Measurements from ENCODE around the gene GTF2H2. TPM values are rescaled to one million over a fixed set of nuclear protein-coding genes. Genes with fewer than 3 reads are reported as not detected.
"Not testable (repeated sequence)": the region's sequence is repeated elsewhere in the genome, so short reads cannot be mapped to it uniquely, and the experiment has no call there.

GTF2H2 gene
- total RNA-seq, 2 donors from 2014 or later = 6.5 to 9.1 TPM

DNA sequence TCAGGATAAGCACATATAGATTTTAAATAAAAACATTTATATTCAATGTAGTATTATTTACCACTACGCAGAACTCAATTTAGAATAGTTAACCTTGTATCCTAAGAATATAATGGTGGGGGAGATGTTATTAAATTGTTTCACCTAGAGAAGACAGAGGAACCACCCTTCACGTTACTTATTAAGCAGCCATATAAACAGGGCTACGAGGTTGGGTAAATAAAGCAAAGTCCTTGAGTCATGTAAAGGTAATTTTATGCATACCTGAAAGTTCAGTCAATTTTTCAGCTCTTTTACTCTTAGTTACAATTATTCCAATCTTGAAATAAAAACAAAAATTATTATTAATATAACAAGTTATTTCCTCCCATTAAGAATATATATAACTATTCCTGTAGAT lies 8.1 kb downstream of the GTF2H2 start:
- H3K36me3 ChIP-seq; H3K27ac ChIP-seq; intact Hi-C loops (cut with DNase I); DNase-seq (ENCODE audit: low spot score); H3K27me3 ChIP-seq (replicated peaks; ENCODE audit: insufficient read depth); H3K4me1 ChIP-seq (replicated peaks); H3K4me3 ChIP-seq; H3K9me3 ChIP-seq: not testable (repeated sequence)
- WGBS = no CpG with 5 or more reads among the region's 3 CpGs

DNA sequence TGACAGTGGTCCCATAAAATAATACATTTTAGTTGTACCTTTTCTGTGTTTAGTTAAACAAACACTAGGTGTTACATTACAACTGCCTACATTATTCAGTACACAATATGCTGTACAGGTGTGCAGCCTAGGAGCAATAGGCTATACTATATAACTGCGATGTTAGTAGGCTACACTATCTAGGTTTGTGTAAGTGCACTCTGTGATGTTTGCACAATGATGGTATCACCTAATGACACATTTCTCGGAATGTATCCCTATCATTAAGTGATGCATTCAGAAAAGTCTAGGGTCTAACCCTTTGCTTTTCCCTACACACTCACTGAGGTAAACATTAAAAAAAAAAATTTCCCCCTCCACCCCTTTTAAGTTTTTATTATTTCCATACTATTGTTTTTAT lies 22.7 kb downstream of the GTF2H2 start:
- H3K27ac ChIP-seq; H3K9me3 ChIP-seq; H3K27me3 ChIP-seq (replicated peaks; ENCODE audit: insufficient read depth); H3K36me3 ChIP-seq; H3K4me1 ChIP-seq (replicated peaks); H3K4me3 ChIP-seq; DNase-seq (ENCODE audit: low spot score); intact Hi-C loops (cut with DNase I): not testable (repeated sequence)
- WGBS = no CpG with 5 or more reads among the region's 2 CpGs

DNA sequence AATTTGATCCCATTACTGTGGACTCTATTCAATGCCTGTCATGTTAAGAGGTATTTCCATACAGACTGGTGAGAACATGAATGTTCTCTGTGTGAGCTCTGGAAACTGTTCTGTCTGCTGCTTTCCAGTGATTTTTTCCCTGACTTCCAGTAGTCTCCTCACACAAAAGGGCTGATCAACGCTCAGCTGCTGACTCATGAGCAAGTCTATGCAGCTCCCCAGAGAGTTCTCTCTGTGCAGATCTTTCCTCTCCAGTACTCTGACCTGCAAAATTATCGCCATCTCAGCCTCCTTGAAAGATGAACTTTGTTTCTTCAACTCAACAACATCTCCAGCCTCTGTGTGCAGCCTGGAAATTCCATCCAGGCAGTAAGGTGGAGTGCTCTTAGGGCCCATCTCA lies 23.3 kb downstream of the GTF2H2 start:
- H3K36me3 ChIP-seq; H3K9me3 ChIP-seq; H3K27ac ChIP-seq; H3K4me1 ChIP-seq (replicated peaks); H3K27me3 ChIP-seq (replicated peaks; ENCODE audit: insufficient read depth); H3K4me3 ChIP-seq; DNase-seq (ENCODE audit: low spot score); intact Hi-C loops (cut with DNase I): not testable (repeated sequence)
- no CpG with 5 or more reads among the region's 2 CpGs for WGBS

DNA sequence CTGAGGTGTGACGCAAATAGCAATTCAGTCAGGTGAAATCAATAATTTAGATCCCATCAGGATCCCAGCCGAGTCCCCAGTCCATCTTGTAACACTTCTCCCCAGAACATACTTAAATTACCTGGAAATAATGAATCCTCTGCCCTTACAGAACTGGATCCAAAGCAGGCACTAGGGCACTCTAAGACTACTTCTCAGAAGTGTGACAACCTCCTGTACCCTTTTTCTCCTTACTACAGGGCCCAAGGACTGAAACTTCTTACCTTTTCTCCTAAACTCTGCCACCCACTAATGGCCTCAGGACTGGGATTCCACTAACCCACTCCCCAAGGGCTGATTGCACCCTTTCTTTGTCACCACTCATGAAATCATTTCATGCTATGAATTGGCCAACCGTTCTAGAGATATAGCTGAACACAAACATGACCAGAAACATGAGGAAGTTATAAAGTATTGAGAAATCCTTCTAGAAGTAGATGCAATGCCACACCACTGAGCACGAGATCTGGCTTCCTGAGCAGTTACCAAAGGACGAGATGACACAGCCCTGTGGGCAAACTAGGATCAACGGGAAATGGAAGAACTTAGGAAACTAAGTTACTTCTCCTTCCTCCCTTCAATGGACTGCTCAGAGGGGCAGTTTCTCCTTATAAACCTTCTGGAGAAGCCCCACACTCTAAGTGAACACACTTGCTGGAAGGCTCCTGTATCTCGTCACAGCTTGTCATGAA lies 36.3 kb downstream of the GTF2H2 start:
- H3K4me3 ChIP-seq; H3K27me3 ChIP-seq (replicated peaks; ENCODE audit: insufficient read depth); intact Hi-C loops (cut with DNase I); H3K9me3 ChIP-seq; H3K4me1 ChIP-seq (replicated peaks); H3K36me3 ChIP-seq; H3K27ac ChIP-seq; DNase-seq (ENCODE audit: low spot score): not testable (repeated sequence)
- WGBS = no CpG with 5 or more reads among the region's 7 CpGs

DNA sequence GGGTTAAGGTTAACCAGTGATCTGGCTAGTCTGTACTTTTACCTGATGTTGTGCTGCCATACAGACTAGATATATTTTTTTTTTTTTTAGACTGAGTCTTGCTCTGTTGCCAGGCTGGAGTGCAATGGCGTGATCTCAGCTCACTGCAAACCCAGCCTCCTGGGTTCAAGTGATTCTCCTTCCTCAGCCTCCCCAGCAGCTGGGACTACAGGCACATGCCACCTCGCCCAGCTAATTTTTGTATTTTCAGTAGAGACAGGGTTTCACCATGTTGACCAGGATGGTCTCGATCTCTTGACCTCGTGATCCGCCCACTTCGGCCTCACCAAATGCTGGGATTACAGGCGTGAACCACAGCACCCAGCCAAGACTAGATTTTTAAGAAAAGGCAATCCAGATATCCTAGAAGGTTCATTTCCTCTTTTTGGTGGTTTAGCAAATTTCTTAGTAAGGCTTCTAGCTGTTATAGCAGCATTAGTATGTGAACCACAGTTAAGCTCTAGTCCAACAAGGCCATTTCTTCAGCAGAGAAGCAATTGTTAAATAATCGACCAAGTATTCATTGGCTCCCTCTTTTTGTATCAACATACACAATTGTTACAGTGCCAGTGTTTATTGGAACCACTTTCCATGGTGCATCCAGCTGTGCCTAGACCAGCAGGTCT lies 42.1 kb downstream of the GTF2H2 start, which contains the start of gene NAIP:
TSS of gene NAIP (minus strand) at position 51 of the 665 bp plus-strand sequence. CDS start 12,424 bp downstream, outside the sequence.
- H3K9me3 ChIP-seq; H3K4me3 ChIP-seq; DNase-seq (ENCODE audit: low spot score); intact Hi-C loops (cut with DNase I); H3K27me3 ChIP-seq (replicated peaks; ENCODE audit: insufficient read depth); H3K36me3 ChIP-seq; H3K27ac ChIP-seq; H3K4me1 ChIP-seq (replicated peaks): not testable (repeated sequence)
- WGBS = no CpG with 5 or more reads among the region's 8 CpGs

DNA sequence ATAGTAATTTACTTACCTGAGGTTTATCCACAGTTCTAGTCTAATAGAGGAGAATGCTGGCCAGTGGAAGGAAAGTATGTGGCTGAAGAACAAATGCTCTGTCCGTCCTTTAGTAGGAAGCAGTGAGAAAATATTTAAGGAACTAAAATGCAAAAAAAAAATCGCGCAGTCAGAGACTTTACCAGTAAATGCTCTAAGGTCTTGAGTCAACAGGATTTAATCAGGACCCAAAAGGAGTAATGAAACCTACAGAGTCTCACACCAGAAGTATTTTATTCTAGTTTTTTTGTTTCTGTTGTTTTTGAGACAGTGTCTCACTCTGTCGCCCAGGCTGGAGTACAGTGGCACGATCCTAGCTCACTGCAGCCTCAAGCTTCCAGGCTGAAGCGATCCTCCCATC lies 46.8 kb downstream of the GTF2H2 start:
- intact Hi-C loops (cut with DNase I); H3K4me1 ChIP-seq (replicated peaks); H3K27me3 ChIP-seq (replicated peaks; ENCODE audit: insufficient read depth); H3K9me3 ChIP-seq; H3K36me3 ChIP-seq; DNase-seq (ENCODE audit: low spot score); H3K27ac ChIP-seq; H3K4me3 ChIP-seq: not testable (repeated sequence)
- no CpG with 5 or more reads among the region's 6 CpGs for WGBS

DNA sequence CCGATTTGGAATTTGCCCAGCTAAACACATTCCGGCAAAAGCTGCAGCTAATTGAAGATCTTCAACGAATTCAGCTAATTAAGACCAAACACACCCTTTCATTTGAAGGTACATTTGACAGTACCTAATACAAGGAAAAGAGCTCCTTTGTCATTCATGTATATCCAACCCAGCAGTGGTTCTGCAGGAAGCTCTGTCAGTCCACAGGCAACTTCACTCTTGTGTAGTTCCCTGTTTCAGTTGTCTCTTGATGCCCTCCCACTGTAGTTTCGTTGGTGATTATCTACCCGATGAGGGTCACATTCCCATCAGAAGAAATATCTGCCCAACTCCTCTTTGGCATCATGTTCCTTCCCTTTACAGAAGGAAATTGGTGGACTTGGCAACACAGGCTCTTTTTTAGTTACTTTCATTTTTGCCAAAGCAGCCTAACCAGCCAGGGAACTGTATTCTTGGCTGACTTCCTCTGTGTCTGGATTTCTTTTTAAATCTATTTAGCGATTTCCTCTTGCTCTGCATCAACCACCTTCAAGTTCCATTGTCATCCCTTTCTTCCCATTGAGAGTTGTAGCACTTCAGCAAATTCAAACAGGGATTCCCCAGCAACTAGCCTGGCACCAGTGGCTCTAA lies 49.0 kb downstream of the GTF2H2 start:
- H3K4me1 ChIP-seq (replicated peaks); DNase-seq (ENCODE audit: low spot score); H3K27me3 ChIP-seq (replicated peaks; ENCODE audit: insufficient read depth); H3K4me3 ChIP-seq; H3K36me3 ChIP-seq; H3K27ac ChIP-seq; H3K9me3 ChIP-seq; intact Hi-C loops (cut with DNase I): not testable (repeated sequence)
- WGBS = no CpG with 5 or more reads among the region's 6 CpGs

DNA sequence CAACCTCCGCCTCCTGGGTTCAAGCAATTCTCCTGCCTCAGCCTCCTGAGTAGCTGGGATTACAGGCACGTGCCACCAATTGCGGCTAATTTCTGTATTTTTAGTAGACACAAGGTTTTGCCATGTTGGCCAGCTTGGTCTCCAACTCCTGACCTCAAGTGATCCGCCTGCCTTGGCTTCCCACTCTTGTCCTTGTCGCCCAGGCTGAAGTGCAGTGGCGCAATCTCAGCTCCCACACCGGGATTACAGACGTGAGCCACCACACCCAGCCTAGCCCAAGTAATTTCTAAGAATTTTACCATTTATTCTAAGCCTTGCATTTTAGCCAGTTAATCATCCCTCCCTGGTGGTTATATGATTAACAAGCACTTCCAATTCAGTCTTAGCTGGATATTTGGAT lies 53.3 kb downstream of the GTF2H2 start:
- no peaks in the 10 kb centered on the region for H3K4me1 ChIP-seq (replicated peaks)
- no peak for DNase-seq (ENCODE audit: low spot score)
- H3K27me3 ChIP-seq (replicated peaks; ENCODE audit: insufficient read depth) = no peaks in the 10 kb centered on the region
- H3K9me3 ChIP-seq = no peaks in the 10 kb centered on the region
- no peak overlapping the region for H3K27ac ChIP-seq
- H3K36me3 ChIP-seq = no peaks in the 10 kb centered on the region
- intact Hi-C loops (cut with DNase I) = no loop called here
- no peak for TF ChIP-seq POLR2A (IDR thresholded peaks at IDR 0.05)
- TF ChIP-seq, protein P1, sequence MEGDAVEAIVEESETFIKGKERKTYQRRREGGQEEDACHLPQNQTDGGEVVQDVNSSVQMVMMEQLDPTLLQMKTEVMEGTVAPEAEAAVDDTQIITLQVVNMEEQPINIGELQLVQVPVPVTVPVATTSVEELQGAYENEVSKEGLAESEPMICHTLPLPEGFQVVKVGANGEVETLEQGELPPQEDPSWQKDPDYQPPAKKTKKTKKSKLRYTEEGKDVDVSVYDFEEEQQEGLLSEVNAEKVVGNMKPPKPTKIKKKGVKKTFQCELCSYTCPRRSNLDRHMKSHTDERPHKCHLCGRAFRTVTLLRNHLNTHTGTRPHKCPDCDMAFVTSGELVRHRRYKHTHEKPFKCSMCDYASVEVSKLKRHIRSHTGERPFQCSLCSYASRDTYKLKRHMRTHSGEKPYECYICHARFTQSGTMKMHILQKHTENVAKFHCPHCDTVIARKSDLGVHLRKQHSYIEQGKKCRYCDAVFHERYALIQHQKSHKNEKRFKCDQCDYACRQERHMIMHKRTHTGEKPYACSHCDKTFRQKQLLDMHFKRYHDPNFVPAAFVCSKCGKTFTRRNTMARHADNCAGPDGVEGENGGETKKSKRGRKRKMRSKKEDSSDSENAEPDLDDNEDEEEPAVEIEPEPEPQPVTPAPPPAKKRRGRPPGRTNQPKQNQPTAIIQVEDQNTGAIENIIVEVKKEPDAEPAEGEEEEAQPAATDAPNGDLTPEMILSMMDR (IDR thresholded peaks at IDR 0.05) = no peak
- TF ChIP-seq POLR2AphosphoS5 (IDR thresholded peaks at IDR 0.05) = no peak
- 91% methylated on average over 8 of the region's 8 CpGs for WGBS
- H3K4me3 ChIP-seq = no peak overlapping the region
